OCI-LY7 (cell line): Measurements from ENCODE around the gene STAMBP. TPM values are rescaled to one million over a fixed set of nuclear protein-coding genes. Genes with fewer than 3 reads are reported as not detected.
A peak's percentile ranks its signal among the peaks of the same experiment; 100 is the strongest.
"Not testable (repeated sequence)": the region's sequence is repeated elsewhere in the genome, so short reads cannot be mapped to it uniquely, and the experiment has no call there.

Experiments
- BruUV-seq: library from RNA; stranded (reverse); fragments of 400-500 nt; replicated peaks from 2 replicates; lab custom pipeline; 2021; lab: Mats Ljungman, UMichigan
- CTCF ChIA-PET: fragments of 300-600 bp; sonication (Branson Sonifier 250); formaldehyde crosslinking; loops from one replicate; lab custom pipeline; 2022; ENCODE audit warnings: antibody characterized with exemption; ENCODE audit not compliant: unreplicated experiment; lab: Charles Lee
- POLR2A ChIA-PET: fragments of 300-600 bp; sonication (Branson Sonifier 250); formaldehyde crosslinking; loops from one replicate; lab custom pipeline; 2022; ENCODE audit warnings: antibody characterized with exemption; lab: Charles Lee
- DNase-seq: peaks from one replicate; pipeline ENCODE4 v3.0.0-alpha.2; 2015; ENCODE audit warnings: low spot score
- H2AFZ ChIP-seq: fragments of 200-600 bp; sonication (generic), shearing (Covaris generic); 2 replicates; pipeline ENCODE4 v1.6.1; 2014; ENCODE audit warnings: mild to moderate bottlenecking, antibody characterized with exemption, low read length, moderate library complexity
- H3K27ac ChIP-seq: fragments of 200-600 bp; sonication (generic); 2 replicates; pipeline ENCODE4 v1.5.1; 2014; ENCODE audit warnings: mixed run types, low read depth, mild to moderate bottlenecking, moderate library complexity, low read length, inconsistent platforms; ENCODE audit not compliant: poor library complexity, severe bottlenecking
- H3K36me3 ChIP-seq: fragments of 200-600 bp; sonication (generic); 2 replicates; pipeline ENCODE4 v1.6.1; 2014; ENCODE audit warnings: mild to moderate bottlenecking, antibody characterized with exemption, low read length, moderate library complexity, mixed read lengths; ENCODE audit not compliant: insufficient read depth
- H3K4me1 ChIP-seq: fragments of 200-600 bp; sonication (generic); 2 replicates; pipeline ENCODE4 v1.5.1; 2014; ENCODE audit warnings: mild to moderate bottlenecking, low read length; ENCODE audit not compliant: insufficient read depth, poor library complexity, severe bottlenecking
- H3K4me2 ChIP-seq: fragments of 200-600 bp; sonication (generic); 2 replicates; pipeline ENCODE4 v1.6.1; 2014; ENCODE audit warnings: mild to moderate bottlenecking, low read length
- H3K4me3 ChIP-seq: fragments of 200-600 bp; sonication (generic); 2 replicates; pipeline ENCODE4 v1.5.1; 2014; ENCODE audit warnings: mild to moderate bottlenecking, low read depth, low read length; ENCODE audit not compliant: poor library complexity, severe bottlenecking
- H3K79me2 ChIP-seq: fragments of 200-600 bp; sonication (generic); 2 replicates; pipeline ENCODE4 v1.6.1; 2016; ENCODE audit warnings: low read depth, mild to moderate bottlenecking, low read length, moderate library complexity, mixed read lengths; ENCODE audit not compliant: insufficient read depth
- H3K9me2 ChIP-seq: fragments of 200-600 bp; sonication (generic); 2 replicates; pipeline ENCODE4 v1.6.1; 2016; ENCODE audit warnings: mild to moderate bottlenecking, low read length, mixed read lengths; ENCODE audit not compliant: insufficient read depth
- H3K9me3 ChIP-seq: fragments of 200-600 bp; sonication (generic); 2 replicates; pipeline ENCODE4 v1.6.1; 2014; ENCODE audit warnings: mild to moderate bottlenecking, mixed run types, low read length, mixed read lengths
- H4K20me1 ChIP-seq: fragments of 200-600 bp; sonication (generic); 2 replicates; pipeline ENCODE4 v1.6.1; 2014; ENCODE audit warnings: mild to moderate bottlenecking, antibody characterized with exemption, low read length, moderate library complexity, mixed read lengths; ENCODE audit not compliant: insufficient read depth
- CTCF ChIP-seq: fragments of 200-600 bp; sonication (generic); conservative IDR thresholded peaks from 2 replicates; pipeline ENCODE4 v1.5.1; 2014; ENCODE audit warnings: mild to moderate bottlenecking, antibody characterized with exemption, low read length, moderate library complexity, mixed read lengths
- EZH2phosphoT487 ChIP-seq: fragments of 200-600 bp; sonication (generic); IDR thresholded peaks from 2 replicates; pipeline ENCODE4 v1.6.1; 2018; ENCODE audit warnings: low read depth, borderline replicate concordance, mild to moderate bottlenecking, mixed run types, antibody characterized with exemption, low read length, moderate library complexity, mixed read lengths
- intact Hi-C: fragments of 100-400 bp; cut with micrococcal nuclease; formaldehyde crosslinking; loops from one replicate; pipeline ENCODE4 v1.10.0; 2022; ENCODE audit not compliant: unreplicated experiment
- total RNA-seq, 2 experiments: library from RNA; depleted of rRNA in 1 of 2; stranded (reverse); fragments of >200 nt in 1 of 2; shearing (Covaris generic) in 1 of 2; gene quantifications; 2 replicates each; pipeline ENCODE4 v1.2.3, GENCODE V29; 2014 to 2022

STAMBP gene
- total RNA-seq, 2 experiments from 2014 or later = 27.2 to 43.7 TPM

GRCh38 chr2:73780237-73780582 lies 48.6 kb upstream of the STAMBP start:
- intact Hi-C loops = loop anchor here (1.0 kb wide), 1 partner anchor 43 kb away; the partner anchor contains the start of gene TPRKB
- BruUV-seq = no TSS peak
- CTCF ChIA-PET = no interaction called here

GRCh38 chr2:73783402-73783801 lies 45.4 kb upstream of the STAMBP start:
- POLR2A ChIA-PET = not testable (repeated sequence)

More at GRCh38 chr2:73780237-73780582, 48.6 kb upstream of the STAMBP start:
- TF ChIP-seq EZH2phosphoT487 = no peak
- no peak; the same call in 1 of the 2 replicates for TF ChIP-seq CTCF
- H2AFZ ChIP-seq = peak overlapping the region; percentile 92
- H3K4me1 ChIP-seq = peaks cover 18% of the 10 kb centered on the region
- no peak for DNase-seq
- H3K27ac ChIP-seq = no peak overlapping the region
- no peaks in the 10 kb centered on the region for H4K20me1 ChIP-seq
- POLR2A ChIA-PET = interaction anchor here (0.5 to 0.7 kb wide), 2 partner anchors 180 to 516 kb away, joined by 3 to 8 read pairs; no protein-coding TSS in a partner anchor
- peak overlapping the region; percentile 88 for H3K4me3 ChIP-seq
- H3K36me3 ChIP-seq = peaks cover 16% of the 10 kb centered on the region
- H3K9me2 ChIP-seq = no peaks in the 10 kb centered on the region
- no peaks in the 10 kb centered on the region for H3K9me3 ChIP-seq
- H3K79me2 ChIP-seq = peaks cover 24% of the 10 kb centered on the region
- peak overlapping the region; percentile 74 for H3K4me2 ChIP-seq

GRCh38 chr2:73783883-73784282 lies 44.9 kb upstream of the STAMBP start, which contains the start of gene C2orf78:
TSS of gene C2orf78 (plus strand) at chr2:73784183. CDS start at chr2:73784310, 127 bp downstream.
- H3K27ac ChIP-seq, DNase-seq, CTCF ChIA-PET, H3K79me2 ChIP-seq, H3K9me2 ChIP-seq, H3K4me2 ChIP-seq, H3K36me3 ChIP-seq, POLR2A ChIA-PET, H3K4me1 ChIP-seq, H3K4me3 ChIP-seq, H3K9me3 ChIP-seq, intact Hi-C loops, BruUV-seq, H2AFZ ChIP-seq, H4K20me1 ChIP-seq: not testable (repeated sequence)

More at GRCh38 chr2:73783402-73783801, 45.4 kb upstream of the STAMBP start:
- H2AFZ ChIP-seq, CTCF ChIA-PET, H3K4me3 ChIP-seq, H3K4me2 ChIP-seq, intact Hi-C loops, H3K9me2 ChIP-seq, H3K27ac ChIP-seq, BruUV-seq, H3K9me3 ChIP-seq, DNase-seq, H4K20me1 ChIP-seq, H3K36me3 ChIP-seq: not testable (repeated sequence)
- Histone ChIP-seq H3K79me2 (peaks cover 14% of the 10 kb centered on the region), H3K4me1 (peaks cover 14% of the 10 kb centered on the region)
